GM06990 (cell line): Measurements from ENCODE around the gene NR2F2.

Source experiments
- DNase-seq: peaks from one replicate; pipeline ENCODE4 v3.0.0-alpha.2; 2011; ENCODE audit not compliant: insufficient read length; ENCODE audit errors: extremely low read depth
- H3K27me3 ChIP-seq: replicated peaks from 2 replicates; pipeline ENCODE4 v1.6.0; 2011; ENCODE audit warnings: low read length; ENCODE audit not compliant: control insufficient read depth, insufficient read depth
- H3K36me3 ChIP-seq: 2 replicates; pipeline ENCODE4 v1.5.1; 2011; ENCODE audit warnings: low read length; ENCODE audit not compliant: control insufficient read depth, insufficient read depth
- H3K4me3 ChIP-seq: replicated peaks from 2 replicates; pipeline ENCODE4 v1.5.1; 2011; ENCODE audit warnings: low read depth, mild to moderate bottlenecking, control low read depth, low read length
- TF ChIP-seq, protein P1 (sequence below): IDR thresholded peaks from 2 replicates; pipeline ENCODE4 v1.5.1; 2011; ENCODE audit warnings: low read length, control low read depth, mild to moderate bottlenecking, inconsistent platforms; ENCODE audit not compliant: insufficient read depth, poor library complexity, severe bottlenecking

NR2F2 gene

DNA sequence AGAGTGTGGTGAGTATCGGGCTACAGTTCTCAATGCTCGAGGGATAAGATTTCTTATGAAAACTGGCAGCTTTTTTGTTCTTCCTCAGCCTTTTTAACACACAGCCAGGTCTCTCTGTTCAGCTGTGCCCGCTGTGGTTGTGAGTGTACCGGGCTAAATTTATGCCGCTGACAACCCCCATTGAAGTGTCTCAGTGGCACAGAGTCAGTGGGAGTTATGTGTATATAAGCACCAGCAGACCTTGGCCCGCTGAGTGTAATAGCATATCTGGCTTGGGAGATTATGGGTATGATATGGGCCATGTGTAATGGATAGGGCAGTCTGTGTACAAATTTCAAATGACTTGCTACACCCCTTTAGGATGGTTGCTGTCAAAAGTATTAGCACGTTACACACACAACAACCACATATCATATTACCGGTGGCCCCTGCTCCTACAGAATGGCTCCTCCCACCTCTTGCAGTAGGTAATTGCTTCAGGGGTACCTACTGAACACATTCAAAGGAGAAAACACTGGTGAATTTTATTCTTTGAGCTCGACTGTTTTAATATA lies 26.9 kb upstream of the NR2F2 start:
- no peak for DNase-seq
- Histone ChIP-seq H3K36me3 (no peaks in the 10 kb centered on the region), H3K4me3 (no peak overlapping the region), H3K27me3 (no peaks in the 10 kb centered on the region)
- TF ChIP-seq, protein P1, sequence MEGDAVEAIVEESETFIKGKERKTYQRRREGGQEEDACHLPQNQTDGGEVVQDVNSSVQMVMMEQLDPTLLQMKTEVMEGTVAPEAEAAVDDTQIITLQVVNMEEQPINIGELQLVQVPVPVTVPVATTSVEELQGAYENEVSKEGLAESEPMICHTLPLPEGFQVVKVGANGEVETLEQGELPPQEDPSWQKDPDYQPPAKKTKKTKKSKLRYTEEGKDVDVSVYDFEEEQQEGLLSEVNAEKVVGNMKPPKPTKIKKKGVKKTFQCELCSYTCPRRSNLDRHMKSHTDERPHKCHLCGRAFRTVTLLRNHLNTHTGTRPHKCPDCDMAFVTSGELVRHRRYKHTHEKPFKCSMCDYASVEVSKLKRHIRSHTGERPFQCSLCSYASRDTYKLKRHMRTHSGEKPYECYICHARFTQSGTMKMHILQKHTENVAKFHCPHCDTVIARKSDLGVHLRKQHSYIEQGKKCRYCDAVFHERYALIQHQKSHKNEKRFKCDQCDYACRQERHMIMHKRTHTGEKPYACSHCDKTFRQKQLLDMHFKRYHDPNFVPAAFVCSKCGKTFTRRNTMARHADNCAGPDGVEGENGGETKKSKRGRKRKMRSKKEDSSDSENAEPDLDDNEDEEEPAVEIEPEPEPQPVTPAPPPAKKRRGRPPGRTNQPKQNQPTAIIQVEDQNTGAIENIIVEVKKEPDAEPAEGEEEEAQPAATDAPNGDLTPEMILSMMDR, result no peak

DNA sequence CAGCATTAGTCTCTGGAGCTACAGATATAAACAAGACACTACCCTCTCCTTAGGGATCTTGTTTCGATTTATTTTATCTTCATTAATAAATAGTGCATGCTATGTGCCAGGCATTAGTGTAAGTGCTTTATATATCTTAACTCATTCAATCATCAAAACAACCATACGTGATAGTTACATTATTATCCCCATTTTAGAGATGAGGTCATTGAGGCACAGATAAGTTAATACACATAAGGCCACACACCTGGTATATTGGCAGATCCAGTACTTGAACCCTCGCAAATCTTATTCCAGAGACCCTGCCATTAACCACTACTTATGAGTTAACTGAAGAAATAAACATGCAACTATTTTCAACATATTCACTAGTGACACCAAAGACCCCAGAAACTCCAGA lies 25.7 kb upstream of the NR2F2 start:
- Histone ChIP-seq H3K4me3 (no peak overlapping the region), H3K27me3 (no peaks in the 10 kb centered on the region), H3K36me3 (no peaks in the 10 kb centered on the region)
- DNase-seq, result no peak
- TF ChIP-seq, protein P1, result no peak

DNA sequence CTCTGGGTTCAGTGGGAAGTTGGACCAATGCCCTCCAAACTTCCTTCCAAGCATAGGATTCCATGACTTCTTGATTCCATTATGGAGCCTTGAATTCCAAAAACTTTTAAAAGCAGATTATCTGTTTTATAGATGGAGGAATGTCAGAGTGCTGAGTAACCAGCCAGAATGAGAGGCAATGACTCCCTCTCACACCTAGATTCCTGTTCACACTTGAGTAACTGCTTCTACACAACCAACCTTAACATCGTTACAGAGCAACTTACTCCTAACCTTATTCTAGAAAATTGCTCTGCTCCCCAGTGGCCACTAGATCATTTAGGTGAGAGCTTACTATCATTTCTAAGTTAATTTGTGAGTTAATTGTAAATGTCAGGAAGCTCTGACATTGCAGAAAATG lies 24.2 kb upstream of the NR2F2 start:
- Histone ChIP-seq H3K4me3 (no peak overlapping the region), H3K36me3 (no peaks in the 10 kb centered on the region), H3K27me3 (no peaks in the 10 kb centered on the region)
- DNase-seq, result no peak
- TF ChIP-seq, protein P1, result no peak

DNA sequence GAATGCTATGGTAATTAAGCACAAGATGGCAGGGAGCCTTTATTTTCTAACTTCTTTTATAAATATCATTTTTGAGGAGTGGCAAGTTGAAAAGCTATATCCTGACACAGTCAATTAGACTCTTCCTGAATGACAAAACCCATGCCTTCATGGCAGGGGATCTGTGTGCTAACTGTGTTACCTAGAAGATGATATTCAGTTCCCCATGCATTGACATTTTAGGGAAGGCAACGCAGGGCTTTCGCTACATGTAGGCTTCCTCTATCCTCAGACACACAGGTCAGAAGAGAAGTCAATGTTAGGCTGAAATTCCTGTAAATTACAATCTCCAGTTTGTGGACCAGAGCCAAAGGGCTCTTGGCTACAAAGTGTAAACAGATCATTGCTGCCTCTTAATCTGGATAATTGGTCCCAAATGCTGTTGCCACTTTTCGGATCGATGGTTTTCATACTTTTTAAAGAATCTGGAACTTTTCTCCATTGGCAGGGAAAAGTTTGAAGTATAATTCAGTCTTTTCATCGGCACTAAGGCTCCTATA lies 22.6 kb upstream of the NR2F2 start:
- TF ChIP-seq, protein P1, result no peak
- no peak for DNase-seq
- H3K36me3 ChIP-seq, result no peaks in the 10 kb centered on the region
- H3K4me3 ChIP-seq, result no peak overlapping the region
- H3K27me3 ChIP-seq, result no peaks in the 10 kb centered on the region

DNA sequence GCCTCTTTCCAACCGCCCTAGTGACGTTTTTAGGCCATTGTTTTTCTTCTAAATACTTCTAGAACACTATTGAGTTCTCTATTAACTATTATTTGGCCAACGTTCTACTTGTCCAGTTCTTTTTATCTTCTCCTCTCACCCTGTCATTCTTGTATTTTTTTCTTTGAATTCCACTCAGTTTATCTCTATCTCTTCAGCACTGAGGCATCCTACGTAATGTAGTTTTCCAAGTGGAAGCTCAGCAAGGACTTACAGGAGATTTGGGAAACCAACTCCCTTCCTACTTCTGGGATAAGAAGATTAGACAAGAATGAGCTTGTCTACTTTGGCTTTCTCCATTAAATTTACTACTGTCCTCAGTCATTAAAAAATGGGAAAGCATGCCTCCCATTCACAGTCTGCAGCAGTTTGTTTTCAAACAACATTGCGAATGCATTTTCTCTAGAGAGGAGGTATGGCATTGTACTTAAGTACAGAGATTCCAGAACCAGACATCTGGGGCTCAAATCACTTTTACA lies 21.3 kb upstream of the NR2F2 start:
- Histone ChIP-seq H3K4me3 (no peak overlapping the region), H3K27me3 (no peaks in the 10 kb centered on the region), H3K36me3 (no peaks in the 10 kb centered on the region)
- TF ChIP-seq, protein P1, result no peak
- no peak for DNase-seq
